GM12878 (cell line): Measurements from ENCODE around the gene CCNY. TPM values are rescaled to one million over a fixed set of nuclear protein-coding genes. Genes with fewer than 3 reads are reported as not detected.

Source experiments
- ATAC-seq: fragments of 200-7000 bp; cut with Tn5 transposase; 3 replicates; pipeline ENCODE4 v1.9.1; 2020; ENCODE audit warnings: mild to moderate bottlenecking, moderate library complexity
- BruUV-seq: library from RNA; stranded (reverse); fragments of 400-500 nt; replicated peaks from 2 replicates; lab custom pipeline; 2021; lab: Mats Ljungman, UMichigan
- CTCF ChIA-PET: fragments of 300-600 bp; sonication (Branson Sonifier 250); formaldehyde crosslinking; extraction: SDS; loops from one replicate; lab custom pipeline; 2021; ENCODE audit warnings: inconsistent platforms; lab: Yijun Ruan, JAX
- POLR2A ChIA-PET: fragments of 350-600 bp; formaldehyde crosslinking; extraction: SDS; loops from one replicate; lab custom pipeline; 2021; ENCODE audit warnings: inconsistent platforms; lab: Charles Lee
- RAD21 ChIA-PET: fragments of 300-600 bp; sonication (Branson Sonifier 250); formaldehyde crosslinking; loops from one replicate; lab custom pipeline; 2023; ENCODE audit warnings: antibody characterized with exemption; ENCODE audit not compliant: unreplicated experiment; lab: Charles Lee
- SMC1A ChIA-PET: fragments of 300-600 bp; sonication (Branson Sonifier 250); formaldehyde crosslinking; loops from one replicate; lab custom pipeline; 2023; ENCODE audit not compliant: unreplicated experiment, uncharacterized antibody; lab: Charles Lee
- DNase-seq: peaks from one replicate; pipeline ENCODE4 v3.0.0-alpha.2; 2011; ENCODE audit warnings: low read depth, low spot score
- FAIRE-seq: peaks from 3 replicates; lab custom pipeline; 2011; peaks lifted over from hg19 to GRCh38; lab: Jason Lieb, UNC
- H2AFZ ChIP-seq: 2 replicates; pipeline ENCODE4 v1.6.0; 2011; ENCODE audit warnings: low read depth, low read length, control low read depth; ENCODE audit not compliant: control insufficient read depth
- H3K27ac ChIP-seq: 2 replicates; pipeline ENCODE4 v1.5.1; 2011; ENCODE audit warnings: control low read depth; ENCODE audit not compliant: control insufficient read depth, insufficient read depth
- H3K27me3 ChIP-seq, 2 experiments: replicated peaks in 1 of 2; 2 replicates each; pipeline versions ENCODE4 v1.6.0 to v1.6.1; 2011; ENCODE audit warnings: low read length in 1 of 2; ENCODE audit not compliant: control insufficient read depth in 2 of 2, insufficient read depth in 2 of 2
- H3K36me3 ChIP-seq, 2 experiments: 2 replicates each; pipeline ENCODE4 v1.5.1; 2011; ENCODE audit warnings: low read length in 1 of 2; ENCODE audit not compliant: control insufficient read depth in 2 of 2, insufficient read depth in 2 of 2
- H3K4me1 ChIP-seq: 2 replicates; pipeline ENCODE4 v1.6.1; 2011; ENCODE audit warnings: mild to moderate bottlenecking, low read length, moderate library complexity, mixed read lengths; ENCODE audit not compliant: control insufficient read depth, insufficient read depth
- H3K4me2 ChIP-seq: 2 replicates; pipeline ENCODE4 v1.6.0; 2011; ENCODE audit warnings: control low read depth; ENCODE audit not compliant: control insufficient read depth, insufficient read depth
- H3K4me3 ChIP-seq: fragments of 200-600 bp; sonication (generic); 2 replicates; pipeline ENCODE4 v1.5.1; 2016
- H3K79me2 ChIP-seq: 2 replicates; pipeline ENCODE4 v1.6.0; 2011; ENCODE audit warnings: low read length; ENCODE audit not compliant: control insufficient read depth, insufficient read depth
- H3K9ac ChIP-seq: 2 replicates; pipeline ENCODE4 v1.8.0; 2011; ENCODE audit warnings: low read length, control low read depth, mixed read lengths; ENCODE audit not compliant: control insufficient read depth, insufficient read depth
- H3K9me3 ChIP-seq: replicated peaks from 3 replicates; pipeline ENCODE4 v1.5.1; 2011; ENCODE audit warnings: mild to moderate bottlenecking, low read length; ENCODE audit not compliant: control insufficient read depth, insufficient read depth
- H4K20me1 ChIP-seq: 2 replicates; pipeline ENCODE4 v1.6.0; 2011; ENCODE audit not compliant: control insufficient read depth, insufficient read depth
- ATF2 ChIP-seq: IDR thresholded peaks from 2 replicates; pipeline ENCODE4 v1.6.1; 2012; ENCODE audit warnings: low read length, inconsistent platforms
- BACH1 ChIP-seq: fragments of 450-650 bp; IDR thresholded peaks from 2 replicates; pipeline ENCODE4 v1.6.1; 2017; ENCODE audit warnings: mild to moderate bottlenecking, borderline replicate concordance
- BCLAF1 ChIP-seq: fragments of 450-650 bp; IDR thresholded peaks from 2 replicates; pipeline ENCODE4 v1.6.1; 2017; ENCODE audit warnings: antibody characterized with exemption, mild to moderate bottlenecking, moderate library complexity
- BHLHE40 ChIP-seq, 2 experiments: fragments of 450-650 bp in 1 of 2; IDR thresholded peaks; 2 replicates each; pipeline ENCODE4 v1.6.1; 2011 to 2017; ENCODE audit warnings: low read depth in 2 of 2, borderline replicate concordance in 1 of 2, improper control_type of control experiment in 1 of 2, low read length in 1 of 2, mild to moderate bottlenecking in 1 of 2
- CBX3 ChIP-seq: fragments of 200-600 bp; sonication (generic); IDR thresholded peaks from 2 replicates; pipeline ENCODE4 v1.6.1; 2016; ENCODE audit warnings: low read depth, borderline replicate concordance
- CHD2 ChIP-seq: IDR thresholded peaks from 2 replicates; pipeline ENCODE4 v1.6.1; 2011; ENCODE audit warnings: low read depth, low read length, improper control_type of control experiment, borderline replicate concordance
- E2F4 ChIP-seq: IDR thresholded peaks from 2 replicates; pipeline ENCODE4 v1.6.1; 2012; ENCODE audit warnings: low read depth, low read length, improper control_type of control experiment
- GABPA ChIP-seq: IDR thresholded peaks from 2 replicates; pipeline ENCODE4 v1.6.1; 2014; ENCODE audit warnings: antibody characterized with exemption, low read depth, mild to moderate bottlenecking, inconsistent platforms
- HDGF ChIP-seq: fragments of 450-650 bp; IDR thresholded peaks from 2 replicates; pipeline ENCODE4 v1.6.1; 2016; ENCODE audit warnings: antibody characterized with exemption
- IKZF2 ChIP-seq, 2 experiments: fragments of 450-650 bp; IDR thresholded peaks; 2 replicates each; pipeline ENCODE4 v1.6.1; 2017; ENCODE audit warnings: mild to moderate bottlenecking in 2 of 2, moderate library complexity in 2 of 2
- PAX5 ChIP-seq: IDR thresholded peaks from 2 replicates; pipeline ENCODE4 v1.6.1; 2011; ENCODE audit warnings: low read depth, low read length, borderline replicate concordance
- SPI1 ChIP-seq: IDR thresholded peaks from 2 replicates; pipeline ENCODE4 v1.6.1; 2011; ENCODE audit warnings: low read depth, mild to moderate bottlenecking, low read length, moderate library complexity, borderline replicate concordance; ENCODE audit not compliant: insufficient read depth
- TCF7 ChIP-seq: IDR thresholded peaks from 2 replicates; pipeline ENCODE4 v1.6.1; 2014; ENCODE audit warnings: antibody characterized with exemption, borderline replicate concordance
- WRNIP1 ChIP-seq: IDR thresholded peaks from 2 replicates; pipeline ENCODE4 v1.6.1; 2011; ENCODE audit warnings: low read depth, low read length, improper control_type of control experiment, borderline replicate concordance
- ZBED1 ChIP-seq: IDR thresholded peaks from 2 replicates; pipeline ENCODE4 v1.6.1; 2016; ENCODE audit warnings: borderline replicate concordance
- ZNF217 ChIP-seq: fragments of 450-650 bp; IDR thresholded peaks from 2 replicates; pipeline ENCODE4 v1.6.1; 2017; ENCODE audit warnings: antibody characterized with exemption, mild to moderate bottlenecking
- ZNF274 ChIP-seq: IDR thresholded peaks from one replicate; pipeline ENCODE4 v1.8.0; 2011; ENCODE audit not compliant: insufficient read length, insufficient read depth
- ZSCAN29 ChIP-seq: fragments of 450-650 bp; IDR thresholded peaks from 2 replicates; pipeline ENCODE4 v1.6.1; 2017; ENCODE audit warnings: mild to moderate bottlenecking, moderate library complexity
- in situ Hi-C: fragments of 300-500 bp; cut with MboI; formaldehyde crosslinking; loops from 9 replicates; pipeline ENCODE4 v1.14.3; 2018; ENCODE audit warnings: mixed read lengths
- intact Hi-C: fragments of 100-400 bp; cut with micrococcal nuclease; formaldehyde crosslinking; loops from one replicate; pipeline ENCODE4 v1.14.2; 2022; ENCODE audit not compliant: unreplicated experiment
- polyA plus RNA-seq, 11 experiments: library from polyadenylated mRNA; depleted of rRNA in 4 of 11; unstranded in 6 of 11; stranded (reverse) in 5 of 11; fragments of >200 nt; fragmentation: Nextera tagmentation in 4 of 11; fragmentation: Illumina TruSeq in 1 of 11; extraction: Ambion mirVana in 4 of 11; extraction: Trizol in 1 of 11; gene quantifications; 1 replicate in 1 of 11; 2 replicates in 10 of 11; pipeline versions ENCODE4 v1.2.1 to v1.2.3, GENCODE V29; 2011 to 2016; ENCODE audit warnings: inconsistent platforms in 2 of 11, missing spikeins in 2 of 11, low read depth in 1 of 11
- total RNA-seq, 4 experiments: library from RNA; depleted of rRNA in 3 of 4; stranded (reverse); fragments of >200 nt in 3 of 4; fragmentation: Illumina TruSeq in 1 of 4; extraction: Trizol in 1 of 4; gene quantifications; 2 replicates each; pipeline versions ENCODE4 v1.2.1 to v1.2.3, GENCODE V29; 2013 to 2021
- TF ChIP-seq, protein P1 (sequence below): IDR thresholded peaks from 2 replicates; pipeline ENCODE4 v1.6.1; 2011; ENCODE audit warnings: low read depth, mild to moderate bottlenecking, low read length, moderate library complexity, borderline replicate concordance; ENCODE audit errors: extremely low read depth

The CCNY gene
- total and polyA plus RNA-seq, 10 of the 15 experiments (the other 5 are each of a cell fraction or from before 2014, with no cell fraction given): 3.6 to 50.0 (median 26.1) TPM

DNA sequence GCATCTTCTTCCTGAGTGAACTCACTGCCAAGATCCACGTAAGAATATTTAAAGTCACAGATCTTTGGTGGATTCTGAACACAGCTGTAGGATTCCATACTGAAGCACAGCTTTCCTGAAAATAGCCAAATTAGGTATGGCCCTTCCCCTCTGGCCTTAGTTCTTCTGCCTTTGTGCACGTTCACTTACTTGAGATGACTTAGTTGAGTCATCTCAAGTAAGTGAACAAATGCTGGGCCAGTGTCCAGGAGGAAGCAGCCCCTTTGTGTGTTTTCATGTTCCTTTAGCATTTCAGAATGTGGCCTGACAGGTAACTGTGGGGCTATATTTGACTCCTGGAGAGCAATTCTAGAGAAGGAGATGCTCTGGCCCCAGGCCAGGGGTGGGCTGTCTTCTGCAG is 51.5 kb downstream of the CCNY start (continued):
- TF ChIP-seq BACH1 (no peak), SPI1 (peak; percentile 34; the same call in 1 of the 2 replicates), BHLHE40 (IDR thresholded peaks at IDR 0.05; ENCODE audit: borderline replicate concordance in 1 of 2, low read depth in 2 of 2, low read length in 1 of 2) (0 out of 4 replicates have a peak, but pooled peaks of 1 of the 2 experiments have one; percentile 33), BCLAF1 (no peak), CBX3 (no peak)

DNA sequence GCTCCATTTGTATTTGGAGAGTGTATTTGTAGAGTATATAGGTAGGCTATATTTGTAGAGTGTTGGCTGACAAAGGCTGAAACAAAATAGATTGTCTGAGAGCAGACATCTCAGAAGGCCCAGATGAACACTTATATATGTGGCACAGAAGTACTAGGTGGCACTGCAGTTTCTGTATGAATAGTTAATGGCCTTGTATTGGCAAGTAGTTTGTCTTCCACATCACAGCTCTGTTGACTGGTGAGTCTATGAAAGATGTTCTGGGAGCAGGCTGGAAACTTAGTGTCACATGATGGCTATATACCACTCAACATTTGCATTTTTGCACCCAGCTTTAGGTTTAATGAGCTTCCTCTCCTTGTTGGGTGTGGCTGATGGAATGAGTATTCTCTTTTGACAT is 51.9 kb downstream of the CCNY start:
- POLR2A ChIA-PET: interaction anchor here (0.6 kb wide), 1 partner anchor 155 kb away, joined by 5 read pairs; no protein-coding TSS in a partner anchor
- no TSS peak for BruUV-seq
- TF ChIP-seq, protein P1, sequence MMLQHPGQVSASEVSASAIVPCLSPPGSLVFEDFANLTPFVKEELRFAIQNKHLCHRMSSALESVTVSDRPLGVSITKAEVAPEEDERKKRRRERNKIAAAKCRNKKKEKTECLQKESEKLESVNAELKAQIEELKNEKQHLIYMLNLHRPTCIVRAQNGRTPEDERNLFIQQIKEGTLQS: no peak
- TF ChIP-seq CHD2 (no peak), ATF2 (no peak), ZSCAN29 (no peak), ZNF274 (no peak), E2F4 (no peak), ZNF217 (no peak), ZBED1 (no peak), GABPA (no peak), HDGF (no peak), WRNIP1 (no peak), IKZF2 (IDR thresholded peaks at IDR 0.05) (no peak), PAX5 (no peak), TCF7 (no peak)

More for the DNA sequence above, 51.9 kb downstream of the CCNY start:
- intact Hi-C loops (no loop called here), in situ Hi-C loops (no loop called here)
- ATAC-seq: peak; percentile 80
- Histone ChIP-seq H2AFZ (no peak overlapping the region), H3K4me1 (peaks cover 12% of the 10 kb centered on the region), H3K79me2 (peaks cover 13% of the 10 kb centered on the region), H3K9ac (no peak overlapping the region), H3K4me3 (no peak overlapping the region), H3K36me3 (no peaks in the 10 kb centered on the region; a peak in 1 of 4 replicates), H4K20me1 (no peaks in the 10 kb centered on the region), H3K27me3 (no peaks in the 10 kb centered on the region), H3K9me3 (peaks cover 3% of the 10 kb centered on the region; the same call in 2 of the 3 replicates), H3K4me2 (0 out of 2 replicates have a peak overlapping the region, but pooled peaks have one; percentile 7), H3K27ac (no peak overlapping the region)
- no peak for DNase-seq
- ChIA-PET RAD21 (no interaction called here), CTCF (interaction anchor here (0.6 to 1.1 kb wide), 2 partner anchors 9 to 836 kb away, joined by 3 read pairs; no protein-coding TSS in a partner anchor), SMC1A (interaction anchor here (1.1 to 2.1 kb wide), 3 partner anchors 9 to 37 kb away, joined by 4 to 5 read pairs (median 4); no protein-coding TSS in a partner anchor)
- peak; percentile 70 for FAIRE-seq
